Renal pelvis (tissue), 4 donors: ENCODE data around the gene MAST4. TPM values are rescaled to one million over a fixed set of nuclear protein-coding genes. Genes with fewer than 3 reads are reported as not detected.
"Not testable (repeated sequence)": the region's sequence is repeated elsewhere in the genome, so short reads cannot be mapped to it uniquely, and the experiment has no call there.

ENCODE experiments used
- DNase-seq: peaks from one replicate; pipeline ENCODE4 v3.0.0-alpha.2; 2013
- polyA plus RNA-seq, 3 donors: library from polyadenylated mRNA; unstranded; fragments of 120-200 nt; gene quantifications; one replicate each; pipeline ENCODE4 v1.2.1, GENCODE V29; 2013; ENCODE audit not compliant: insufficient read length in 3 of 3

The MAST4 gene
- polyA plus RNA-seq, 3 donors = 14.8 to 20.3 (median 19.0) TPM

GRCh38 chr5:67118050-67118620 lies 521.9 kb downstream of the MAST4 start:
- DNase-seq = no peak

GRCh38 chr5:67119010-67119409 lies 522.8 kb downstream of the MAST4 start:
- DNase-seq = no peak

- DNase-seq = no peak
Observed at GRCh38 chr5:67120032-67120431, 523.8 kb downstream of the MAST4 start.

- no peak for DNase-seq
Observed at GRCh38 chr5:67123819-67124218, 527.6 kb downstream of the MAST4 start.

GRCh38 chr5:67124556-67124955 lies 528.4 kb downstream of the MAST4 start:
- DNase-seq = no peak

GRCh38 chr5:67127347-67127895 lies 531.2 kb downstream of the MAST4 start:
- not testable (repeated sequence) for DNase-seq

- DNase-seq = no peak
Observed at GRCh38 chr5:67129768-67130167, 533.6 kb downstream of the MAST4 start.

GRCh38 chr5:67133217-67133616 lies 537.0 kb downstream of the MAST4 start:
- DNase-seq = no peak

GRCh38 chr5:67133776-67134175 lies 537.6 kb downstream of the MAST4 start:
- DNase-seq = no peak

- DNase-seq = no peak
Observed at GRCh38 chr5:67135381-67135984, 539.3 kb downstream of the MAST4 start.

- DNase-seq = no peak
Observed at GRCh38 chr5:67139030-67139429, 542.8 kb downstream of the MAST4 start.

GRCh38 chr5:67140413-67140812 lies 544.2 kb downstream of the MAST4 start:
- DNase-seq = no peak

- DNase-seq = no peak
Observed at GRCh38 chr5:67141644-67142043, 545.5 kb downstream of the MAST4 start.

GRCh38 chr5:67142816-67143215 lies 546.6 kb downstream of the MAST4 start:
- DNase-seq = no peak

- DNase-seq = no peak
Observed at GRCh38 chr5:67143549-67143948, 547.4 kb downstream of the MAST4 start.

- no peak for DNase-seq
Observed at GRCh38 chr5:67144183-67144639, 548.0 kb downstream of the MAST4 start.

GRCh38 chr5:67146574-67146973 lies 550.4 kb downstream of the MAST4 start:
- DNase-seq = no peak

GRCh38 chr5:67146981-67147380 lies 550.8 kb downstream of the MAST4 start:
- no peak for DNase-seq

GRCh38 chr5:67147760-67148159 lies 551.6 kb downstream of the MAST4 start:
- no peak for DNase-seq

- no peak for DNase-seq
Observed at GRCh38 chr5:67149057-67149950, 553.1 kb downstream of the MAST4 start.

GRCh38 chr5:67149951-67150523 lies 553.8 kb downstream of the MAST4 start:
- no peak for DNase-seq

GRCh38 chr5:67152400-67152799 lies 556.2 kb downstream of the MAST4 start:
- no peak for DNase-seq
